Activated CD8-positive, alpha-beta memory T cell treated with anti-CD3 and anti-CD28 coated beads, Interleukin-2, amount 50 U/mL, for 48 hours (primary cell): Measurements from ENCODE around the gene MAD1L1.

ENCODE experiments used
- DNase-seq: peaks from one replicate; pipeline ENCODE4 v3.0.0-alpha.2; 2020

MAD1L1 gene

DNA sequence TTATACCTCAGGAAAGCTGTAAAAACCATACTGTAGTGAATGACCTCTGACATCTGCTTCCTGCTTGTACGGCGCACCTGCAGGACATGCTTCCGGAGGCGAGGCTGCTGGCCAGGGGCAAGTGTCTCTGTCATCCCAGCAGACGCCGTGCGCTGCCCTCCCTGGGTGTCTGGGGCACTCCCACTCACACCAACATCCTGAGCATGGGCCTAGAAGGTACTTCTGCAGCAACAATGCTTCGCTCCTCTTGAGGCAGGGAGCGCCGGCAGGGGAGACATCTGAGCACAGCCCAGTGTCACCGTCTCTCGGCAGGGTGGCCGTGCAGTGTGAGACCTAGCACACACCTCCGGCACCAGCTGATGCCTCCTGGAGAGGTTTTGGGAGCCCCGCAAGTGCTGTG is 269.2 kb downstream of the MAD1L1 start:
- no peak for DNase-seq

DNA sequence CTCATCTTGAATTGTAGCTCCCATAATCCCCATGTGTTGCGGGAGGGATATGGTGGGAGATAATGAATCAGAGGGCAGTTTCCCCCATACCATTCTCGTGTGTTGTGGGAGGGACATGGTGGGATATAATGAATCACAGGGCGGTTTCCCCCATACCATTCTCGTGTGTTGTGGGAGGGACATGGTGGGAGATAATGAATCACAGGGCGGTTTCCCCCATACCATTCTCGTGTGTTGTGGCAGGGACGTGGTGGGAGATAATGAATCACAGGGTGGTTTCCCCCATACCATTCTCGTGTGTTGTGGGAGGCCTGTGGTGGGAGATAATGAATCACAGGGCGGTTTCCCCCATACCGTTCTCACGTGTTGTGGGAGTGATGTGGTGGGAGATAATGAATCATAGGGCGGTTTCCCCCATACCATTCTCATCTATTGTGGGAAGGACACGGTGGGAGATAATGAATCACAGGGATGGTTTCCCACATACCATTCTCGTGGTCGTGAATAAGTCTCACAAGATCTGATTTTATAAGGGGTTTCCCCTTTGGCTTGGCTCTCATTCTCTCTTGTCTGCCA is 271.0 kb downstream of the MAD1L1 start:
- peak; percentile 75 for DNase-seq

DNA sequence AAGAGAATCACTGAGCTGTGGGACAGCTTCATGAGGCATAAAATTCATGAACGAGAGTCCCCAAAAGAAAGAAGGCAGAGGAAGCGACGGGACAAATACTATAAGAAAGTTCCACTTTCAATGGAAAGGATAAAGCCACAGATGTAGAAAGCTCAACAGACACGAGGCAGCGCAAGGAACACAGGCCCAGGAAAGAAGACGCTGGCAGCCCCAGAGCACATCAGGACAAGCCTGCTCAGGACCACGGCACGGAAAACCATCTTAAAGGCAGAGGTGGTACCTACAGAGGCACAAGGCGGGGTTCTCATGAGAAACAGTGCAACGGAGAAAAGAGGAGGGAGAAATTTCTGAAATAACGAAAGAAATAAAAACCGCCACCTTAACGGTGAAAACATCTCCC is 273.4 kb downstream of the MAD1L1 start:
- DNase-seq: no peak

DNA sequence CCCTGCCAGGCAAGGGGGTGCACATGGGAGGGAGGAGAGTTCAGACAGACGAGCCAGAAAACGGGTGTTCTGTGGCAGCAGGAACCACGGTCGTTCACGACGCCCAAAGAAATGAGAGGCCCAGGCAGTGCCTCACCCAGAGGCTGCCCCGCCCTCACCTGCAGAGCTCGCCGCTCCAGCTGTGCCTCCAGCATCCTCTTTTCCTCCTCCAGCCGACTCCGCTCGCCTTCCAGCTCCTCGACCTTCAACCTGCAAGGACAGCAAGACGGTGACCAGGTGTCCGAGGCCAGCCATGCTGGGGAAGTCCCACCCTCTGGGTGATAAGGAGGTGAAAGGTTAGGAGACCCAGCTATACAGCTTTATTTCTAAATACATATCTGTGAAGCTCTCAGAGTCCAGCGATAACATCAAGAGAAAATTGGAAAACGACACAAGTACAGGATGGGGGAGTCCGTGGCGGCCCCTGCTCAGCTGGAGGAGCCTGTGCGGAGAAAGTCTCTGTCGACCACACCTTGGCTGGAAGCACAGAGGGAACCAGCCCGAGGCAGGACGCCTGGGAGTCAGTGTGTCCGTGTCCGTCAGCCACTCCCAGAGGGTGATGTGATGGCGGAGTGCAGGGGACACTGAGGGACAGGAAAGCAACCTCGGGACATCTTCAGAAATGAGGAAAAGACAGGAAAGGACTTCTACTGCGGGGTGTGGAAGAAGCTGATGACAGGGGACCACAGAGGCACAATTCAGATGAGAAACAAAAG is 275.1 kb downstream of the MAD1L1 start:
- DNase-seq: no peak

DNA sequence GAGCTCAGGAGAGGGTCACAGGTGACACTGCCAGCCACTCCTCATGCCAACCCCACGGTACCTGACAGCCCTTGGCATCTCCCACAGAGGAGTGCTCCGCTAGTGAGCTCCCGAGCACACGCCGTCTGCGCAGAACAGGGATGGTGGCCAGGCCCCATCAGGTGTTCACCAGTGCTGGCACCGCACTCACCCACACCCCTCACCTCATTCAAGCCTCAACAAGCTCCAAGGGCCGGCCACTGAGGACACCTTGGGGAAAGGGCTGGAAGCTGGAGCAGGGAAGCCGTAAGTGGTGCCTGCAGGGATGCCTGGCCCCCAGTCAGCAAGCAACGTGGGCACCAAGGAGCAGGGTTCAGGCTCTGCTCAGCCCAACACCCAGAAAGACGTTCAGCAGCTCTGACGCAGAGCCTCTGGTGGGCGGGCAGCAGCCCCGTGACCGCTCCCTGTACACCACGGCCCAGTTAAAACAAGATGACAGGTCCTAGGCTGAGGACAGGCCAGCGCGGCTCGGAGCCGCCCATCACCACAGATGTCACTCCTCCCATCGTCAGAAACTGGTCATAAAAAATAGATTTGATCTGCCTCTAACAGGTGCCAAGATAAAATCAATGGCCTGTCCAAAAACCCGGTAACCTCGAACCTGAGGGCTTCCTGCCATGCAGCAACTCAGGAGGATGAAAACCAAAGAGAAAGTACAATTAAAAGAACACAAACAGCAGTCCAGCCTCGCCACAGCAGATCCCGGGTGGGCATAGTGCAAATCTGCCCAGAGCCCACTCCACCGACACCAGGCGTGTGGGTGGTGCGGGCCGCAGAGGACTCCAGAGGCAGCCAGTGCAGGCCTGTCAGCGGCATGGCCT is 275.9 kb downstream of the MAD1L1 start:
- no peak for DNase-seq

DNA sequence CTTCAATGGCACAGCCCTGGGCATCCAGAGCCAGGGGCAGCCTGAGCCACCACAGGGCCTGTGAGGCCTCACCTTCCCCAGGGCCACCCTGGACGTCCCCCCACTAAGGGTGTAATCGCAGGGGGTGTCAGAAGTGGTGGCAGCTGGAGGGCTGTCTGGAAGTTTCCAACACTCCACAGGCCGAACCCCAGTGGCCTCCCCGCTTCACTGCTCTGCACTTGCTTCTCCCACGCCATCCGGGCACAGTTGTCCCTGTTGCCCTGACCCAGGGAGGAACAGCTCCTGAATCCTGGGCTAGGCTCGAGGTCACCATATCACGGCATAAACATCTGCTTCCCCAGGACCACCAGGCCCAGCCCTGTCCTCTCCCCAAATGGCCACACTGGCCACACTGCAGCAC is 276.6 kb downstream of the MAD1L1 start:
- DNase-seq: no peak

DNA sequence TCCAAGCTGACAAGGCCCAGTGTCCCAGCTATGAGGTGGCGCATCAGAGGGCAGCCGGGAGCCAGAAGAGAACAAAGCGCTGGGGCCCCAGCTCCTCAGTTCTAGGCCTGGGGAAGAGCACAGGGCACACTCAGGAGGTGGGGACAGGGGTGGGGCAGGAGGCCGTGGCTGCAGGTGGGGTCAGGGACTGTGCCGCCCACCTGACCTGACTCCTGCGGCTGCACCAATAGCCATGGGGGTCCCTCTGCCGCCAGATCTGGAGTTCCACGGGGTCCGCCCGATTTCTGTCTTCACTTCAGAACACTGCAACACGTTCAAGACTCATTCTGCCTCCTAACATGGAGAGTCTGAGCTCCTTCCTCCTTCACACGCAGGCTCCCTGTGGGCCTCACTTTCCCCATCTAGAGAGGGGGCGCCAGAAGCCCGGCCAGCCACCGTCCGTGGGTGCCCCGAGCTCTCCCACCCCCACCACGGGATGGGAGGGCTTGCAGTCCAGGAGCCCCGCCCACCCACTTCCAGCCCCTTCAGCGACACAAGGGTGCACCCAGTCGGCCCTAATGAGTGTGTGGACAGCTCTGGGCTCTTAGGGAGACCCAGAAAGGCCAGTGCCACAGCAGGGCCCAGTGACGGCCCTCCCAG is 278.3 kb downstream of the MAD1L1 start:
- no peak for DNase-seq

DNA sequence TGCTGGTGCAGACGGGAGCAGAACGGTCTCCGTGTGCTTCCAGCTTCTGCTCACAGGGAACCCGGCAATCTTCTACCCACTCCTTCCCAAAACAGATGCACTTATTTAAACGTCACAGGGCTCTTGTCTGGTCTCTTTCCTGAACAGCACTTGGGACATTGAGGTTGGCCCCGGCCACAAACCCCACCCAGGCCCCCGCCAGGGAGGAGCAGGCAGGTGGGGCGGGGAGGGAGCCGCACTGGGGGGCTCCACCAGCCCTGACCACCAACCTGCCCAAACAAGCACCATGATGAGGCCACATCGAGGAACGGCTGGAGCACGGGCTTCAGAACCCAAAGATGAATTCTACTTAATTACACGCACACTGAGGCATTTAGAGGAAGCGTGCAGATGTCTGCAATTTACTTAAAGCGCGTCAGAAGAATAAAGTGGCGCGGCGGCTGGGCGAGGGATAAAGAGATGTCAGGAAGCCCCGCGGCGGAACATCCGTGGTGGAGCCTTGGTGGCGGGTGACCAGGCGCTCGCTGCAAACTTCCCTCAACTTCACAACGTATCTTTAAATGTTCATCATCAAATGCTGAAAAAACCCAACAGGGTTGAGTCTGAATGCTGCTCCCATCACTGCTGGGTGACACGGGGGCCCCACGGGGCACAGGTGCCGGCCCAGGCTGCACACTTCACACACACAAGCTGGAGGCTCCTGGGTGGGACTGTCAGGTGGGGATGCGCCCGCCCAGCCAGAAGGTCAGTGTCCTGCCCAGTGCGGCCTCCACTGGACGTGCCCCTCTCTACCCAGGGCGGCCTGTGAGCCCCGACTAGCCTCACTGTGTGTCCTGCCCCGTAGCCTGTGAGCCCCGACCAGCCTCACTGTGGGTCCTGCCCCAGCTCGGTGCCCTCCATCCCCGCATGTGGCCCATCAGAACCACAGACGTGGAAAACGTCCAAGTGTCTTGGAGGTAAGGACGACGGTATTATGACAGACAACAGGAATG is 279.2 kb downstream of the MAD1L1 start:
- DNase-seq: no peak

DNA sequence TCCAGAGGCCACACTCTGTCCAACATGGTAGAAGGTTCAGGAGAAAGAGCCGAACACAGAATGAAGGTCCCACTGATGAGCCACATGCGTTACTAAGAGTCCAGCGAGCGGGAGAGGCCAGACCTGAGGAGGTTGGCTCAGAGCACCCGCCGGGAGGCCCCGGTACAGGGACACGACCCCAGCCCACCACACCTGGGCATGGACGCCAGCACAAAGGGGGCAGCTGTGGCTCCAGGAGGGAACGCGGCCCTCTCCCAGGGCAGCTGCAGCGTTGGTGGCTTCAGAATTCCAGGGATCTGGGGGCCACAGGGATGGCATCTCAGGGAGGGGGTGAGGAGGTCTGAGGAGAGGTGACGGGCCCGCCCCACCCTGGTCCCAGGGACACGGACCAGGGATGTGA is 280.0 kb downstream of the MAD1L1 start:
- no peak for DNase-seq

DNA sequence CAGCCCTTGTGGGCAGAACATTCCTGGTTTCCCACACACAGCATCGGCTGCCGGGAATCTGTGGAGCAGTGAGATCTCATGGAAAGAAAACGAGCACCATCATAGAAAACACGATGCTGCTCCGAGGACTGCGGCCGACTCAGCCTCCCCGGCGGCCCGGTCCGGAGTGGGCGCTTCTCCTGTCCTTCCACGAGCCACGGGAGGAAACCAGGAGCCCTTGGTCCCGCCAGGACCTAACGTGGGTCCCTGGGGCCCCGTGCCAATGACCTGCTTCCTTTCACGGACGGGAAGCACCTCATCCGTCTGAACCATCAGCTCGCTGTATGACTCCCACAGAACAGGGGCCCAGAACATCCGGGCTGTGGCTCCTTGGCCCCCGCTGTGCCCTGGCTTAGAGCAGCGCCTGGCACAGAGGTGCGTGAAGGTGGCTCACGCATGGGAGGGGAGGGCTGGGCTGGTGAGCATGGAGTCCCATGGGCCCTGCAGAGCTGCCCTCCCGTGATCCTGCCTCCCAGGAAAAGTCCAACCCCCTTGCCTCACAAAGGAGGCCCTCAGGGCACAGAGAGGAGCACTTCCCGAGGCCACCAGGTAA is 280.5 kb downstream of the MAD1L1 start:
- DNase-seq: no peak

DNA sequence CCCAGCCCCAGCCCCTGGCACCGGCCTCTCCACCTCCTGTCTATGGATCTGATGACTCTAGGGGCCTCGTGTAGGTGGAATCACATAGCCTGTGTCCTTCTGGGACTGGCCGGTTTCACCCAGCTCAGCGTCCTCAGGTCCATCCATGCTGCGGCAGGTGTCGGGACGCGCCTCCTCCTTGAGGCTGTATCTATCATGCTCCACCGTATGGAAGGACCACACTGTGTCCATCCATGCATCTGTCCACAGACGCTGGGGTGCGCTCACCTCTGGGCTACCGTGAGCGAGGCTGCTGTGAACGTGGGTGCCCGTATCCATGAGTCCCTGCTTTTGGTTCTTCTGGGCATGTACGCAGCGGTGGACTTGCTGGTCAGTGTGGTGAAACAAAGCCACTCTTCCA is 281.1 kb downstream of the MAD1L1 start:
- DNase-seq: no peak

DNA sequence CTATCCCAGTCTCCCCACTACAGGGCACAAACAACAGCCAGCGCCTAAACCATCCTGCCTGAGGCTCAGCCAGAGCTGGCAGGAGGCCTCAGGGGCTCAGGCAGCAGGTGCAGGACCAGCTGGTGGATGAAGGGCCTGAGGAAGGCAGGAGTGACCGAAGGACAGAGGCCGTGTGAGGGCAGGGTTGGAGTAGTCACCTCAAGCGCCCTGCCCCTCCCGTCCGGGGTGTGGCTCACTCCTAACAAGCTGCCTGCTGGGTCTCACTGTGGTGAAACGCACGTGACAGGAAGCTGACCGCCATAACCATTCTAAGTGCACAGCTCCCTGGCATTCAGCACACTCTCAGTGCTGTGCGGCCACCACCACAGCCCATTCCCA is 281.6 kb downstream of the MAD1L1 start:
- no peak for DNase-seq

DNA sequence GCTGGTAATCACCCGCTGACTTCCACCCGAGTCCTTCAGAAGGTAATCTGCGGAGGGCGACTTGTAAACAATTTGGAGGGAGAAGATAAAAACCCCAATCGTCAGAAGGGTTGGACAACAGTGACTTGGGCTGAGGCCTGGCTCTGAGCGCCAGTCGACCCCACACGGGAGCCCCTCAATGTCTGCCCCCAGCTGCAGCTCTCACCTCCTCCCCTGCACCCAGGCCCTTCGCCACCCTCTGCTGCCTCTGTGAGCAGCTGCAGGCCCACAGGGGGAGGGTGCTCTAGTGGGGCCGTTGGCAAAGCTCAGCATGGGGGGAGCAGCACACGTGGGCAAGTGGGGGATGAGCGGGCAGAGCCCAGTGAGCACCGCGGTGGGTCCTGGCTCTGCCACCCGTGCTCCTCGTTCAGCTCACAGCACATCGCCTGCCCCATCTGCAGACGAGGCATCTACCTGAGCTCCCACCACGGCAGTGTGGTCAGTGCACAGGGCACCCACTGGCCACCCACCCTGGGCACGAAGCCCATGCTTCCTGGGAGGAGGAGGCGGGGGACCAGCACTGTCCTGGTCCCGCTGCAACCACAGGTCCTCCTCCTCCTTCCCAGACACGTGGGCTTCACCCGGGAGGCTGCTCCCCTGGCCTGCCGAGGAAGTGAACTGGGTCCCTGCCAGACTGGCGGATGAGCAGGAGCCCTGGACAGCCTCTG is 282.1 kb downstream of the MAD1L1 start:
- DNase-seq: no peak

DNA sequence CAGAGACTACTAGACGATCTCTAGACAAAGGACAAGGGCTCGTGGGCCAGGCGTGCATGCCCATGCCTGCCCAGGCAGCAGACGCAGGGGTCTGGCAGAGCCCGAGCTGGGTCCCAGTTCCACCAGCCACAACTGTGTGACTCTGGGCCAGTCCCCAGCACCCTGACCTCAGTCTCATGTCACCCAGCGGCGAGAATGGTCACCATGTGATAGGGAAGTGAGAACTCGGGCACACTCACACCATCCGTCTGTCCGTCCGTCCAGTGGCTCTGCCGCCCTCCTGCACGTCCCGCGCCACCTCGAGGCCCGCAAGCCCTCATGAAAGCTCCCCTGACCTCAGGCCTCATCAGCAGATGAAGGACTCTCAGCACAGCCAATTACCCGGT is 282.7 kb downstream of the MAD1L1 start:
- DNase-seq: no peak

DNA sequence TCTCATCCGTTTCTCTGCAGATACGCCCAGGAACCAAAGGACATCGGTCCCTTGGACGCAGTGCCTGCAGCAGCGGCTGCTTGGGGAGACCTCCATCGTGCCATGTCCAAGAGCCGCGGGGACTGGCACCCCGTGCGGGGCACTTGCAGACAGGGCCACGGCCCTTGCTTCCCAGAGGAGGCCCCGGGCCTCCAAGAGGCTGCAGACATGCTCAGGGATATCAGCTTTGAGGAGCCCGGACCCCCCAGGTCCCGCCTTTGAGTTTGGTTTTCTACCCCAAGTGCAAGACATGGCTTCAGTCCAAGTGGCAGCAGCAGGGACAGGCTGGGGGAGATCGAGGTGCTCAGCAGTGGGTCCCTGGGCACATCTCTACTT is 283.1 kb downstream of the MAD1L1 start:
- no peak for DNase-seq

DNA sequence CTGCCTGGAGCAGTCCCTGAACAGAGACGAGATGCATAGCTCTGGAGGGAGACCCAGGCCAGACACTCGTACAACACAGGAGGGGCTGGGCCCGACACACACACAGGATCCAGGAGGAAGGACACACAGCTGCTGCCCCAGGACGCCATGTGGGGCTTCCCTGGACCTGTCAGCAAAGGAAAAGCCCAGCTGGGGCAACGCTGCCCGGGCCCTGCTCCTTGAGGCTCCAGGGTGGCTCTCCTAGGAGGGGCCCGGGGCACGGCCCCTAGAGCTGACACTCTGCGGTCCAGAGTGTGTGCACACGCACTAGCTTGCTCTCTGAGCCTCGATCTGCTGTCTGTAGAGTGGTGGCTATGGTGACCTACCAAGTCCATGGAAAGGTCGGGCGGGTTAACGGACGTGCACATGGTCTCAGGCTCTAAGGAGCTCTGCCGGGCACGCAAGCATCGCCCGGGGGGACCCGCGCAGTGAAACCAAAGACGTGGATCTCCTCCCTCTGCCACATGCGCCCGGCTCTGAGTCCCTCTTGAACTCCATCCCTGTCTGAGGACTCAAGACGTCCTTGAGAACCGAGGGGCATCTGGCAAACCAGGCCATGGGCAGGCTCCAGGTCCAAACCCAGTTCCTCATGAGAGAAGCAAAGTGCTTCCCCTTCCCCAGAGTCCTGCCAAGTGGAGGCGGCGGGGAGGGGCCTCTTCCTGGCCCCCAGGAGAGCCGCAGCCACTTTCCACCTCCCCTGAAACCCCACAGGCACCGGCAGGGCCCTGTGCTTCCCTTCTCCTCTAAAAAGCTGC is 283.7 kb downstream of the MAD1L1 start:
- DNase-seq: no peak

DNA sequence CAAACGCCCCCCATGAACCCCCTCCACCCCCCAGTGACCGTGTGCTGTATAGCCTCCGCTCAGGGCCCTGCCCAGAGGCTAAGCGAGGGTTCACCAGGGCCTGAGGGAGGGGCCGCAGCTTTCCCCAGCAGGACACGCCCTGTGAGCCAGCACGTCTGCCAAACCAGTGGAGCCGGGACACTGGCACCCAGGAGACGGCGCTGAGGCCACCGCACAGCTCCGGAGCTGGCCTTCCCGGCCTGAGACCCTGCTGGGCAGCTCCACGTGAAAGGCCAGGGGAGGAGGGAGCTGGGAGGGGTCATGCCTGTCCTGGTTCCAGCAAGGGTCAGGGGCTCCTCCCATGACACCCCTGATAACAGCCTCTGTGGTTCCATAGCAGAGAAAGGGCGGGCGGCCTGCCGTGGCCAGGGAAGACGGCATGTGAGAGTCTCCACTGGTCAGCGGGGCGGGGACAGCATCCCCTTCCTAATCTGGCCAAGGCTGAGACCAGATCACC is 284.4 kb downstream of the MAD1L1 start:
- DNase-seq: no peak

DNA sequence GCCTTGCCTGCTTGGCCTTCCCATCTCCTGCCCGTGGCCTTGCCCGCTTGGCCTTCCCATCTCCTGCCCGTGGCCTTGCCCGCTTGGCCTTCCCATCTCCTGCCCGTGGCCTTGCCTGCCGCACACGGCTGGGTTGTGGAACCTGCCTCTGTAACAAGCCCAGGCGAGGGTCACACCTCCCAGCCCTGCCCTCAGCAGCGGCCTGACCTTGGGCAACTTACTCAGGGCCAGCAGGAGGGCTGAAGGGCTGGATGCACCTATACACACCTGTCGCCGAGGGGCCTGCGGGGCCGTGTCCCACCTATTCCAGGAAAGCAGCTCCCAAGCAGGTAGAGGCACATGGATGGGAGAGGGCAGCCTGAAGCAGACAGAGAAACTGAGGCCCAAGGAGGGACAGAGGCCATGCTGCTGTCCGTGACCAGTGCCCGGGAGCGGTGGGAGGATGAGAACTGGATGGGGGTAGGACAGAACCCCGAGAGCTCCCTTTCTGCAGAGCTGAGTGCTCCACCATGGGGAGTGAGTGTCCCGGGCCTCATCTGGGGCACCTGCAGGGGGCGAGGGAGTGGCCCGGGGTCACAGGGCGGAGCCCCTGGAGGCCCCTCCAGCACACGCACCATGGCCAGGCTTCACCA is 285.0 kb downstream of the MAD1L1 start:
- DNase-seq: no peak

DNA sequence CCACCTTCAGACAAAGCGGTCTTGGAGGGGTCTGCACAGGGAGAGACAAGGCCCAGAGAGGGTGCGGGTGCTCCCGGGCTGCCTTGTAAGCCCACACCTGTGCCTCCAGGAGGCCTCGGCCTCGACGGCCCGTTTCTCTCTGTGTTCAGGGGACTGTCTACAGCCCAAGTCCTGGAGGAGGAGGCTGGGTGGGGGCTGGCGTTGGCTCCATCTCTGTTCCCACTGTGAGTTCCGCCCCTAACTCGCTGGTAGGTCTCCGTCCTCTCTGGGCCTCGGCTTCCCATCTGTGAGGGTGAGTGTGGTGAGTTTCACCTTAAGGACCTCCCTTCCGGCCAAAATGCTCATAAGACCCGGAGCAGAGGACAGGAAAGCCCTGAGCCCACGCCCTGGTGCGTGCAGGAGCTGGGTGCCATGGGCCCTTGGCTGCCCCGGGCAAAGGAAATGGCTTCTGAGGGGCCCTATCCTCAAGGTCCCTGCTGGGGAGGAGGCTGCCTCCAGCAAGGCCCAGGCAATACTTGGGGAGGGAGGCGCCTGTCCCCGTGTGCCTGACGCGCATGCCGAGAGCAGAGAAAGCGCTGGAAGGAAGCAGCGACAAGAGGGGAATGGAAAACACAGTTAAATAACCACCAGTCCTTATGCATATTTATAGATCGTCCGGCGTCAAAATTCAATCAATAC is 285.8 kb downstream of the MAD1L1 start:
- DNase-seq: no peak
